ENCODE results near the gene A1BG.
"Not testable (repeated sequence)": the region's sequence is repeated elsewhere in the genome, so short reads cannot be mapped to it uniquely, and the experiment has no call there.

The A1BG gene

DNA sequence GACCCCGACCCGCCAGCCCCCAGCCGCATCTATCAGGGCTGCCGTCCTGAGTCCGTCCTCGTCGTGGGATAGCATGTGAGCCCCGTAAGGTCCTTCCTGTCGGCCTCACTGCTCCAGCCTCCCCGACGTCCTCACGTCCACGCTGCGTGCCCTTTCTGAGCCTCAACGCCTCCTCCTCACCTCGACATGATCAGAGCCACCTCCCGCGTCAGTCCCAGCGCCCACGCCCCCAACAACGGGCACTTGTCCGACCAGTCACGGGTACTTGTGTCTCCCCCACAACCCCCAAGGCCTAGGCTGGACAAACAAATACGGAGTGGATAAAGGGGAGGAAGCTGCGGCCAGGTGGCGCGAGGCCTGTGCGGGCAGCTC, 8.6 kb upstream of the A1BG start:
- peak; percentile 55 for DNase-seq (ENCODE audit: low read depth)

DNA sequence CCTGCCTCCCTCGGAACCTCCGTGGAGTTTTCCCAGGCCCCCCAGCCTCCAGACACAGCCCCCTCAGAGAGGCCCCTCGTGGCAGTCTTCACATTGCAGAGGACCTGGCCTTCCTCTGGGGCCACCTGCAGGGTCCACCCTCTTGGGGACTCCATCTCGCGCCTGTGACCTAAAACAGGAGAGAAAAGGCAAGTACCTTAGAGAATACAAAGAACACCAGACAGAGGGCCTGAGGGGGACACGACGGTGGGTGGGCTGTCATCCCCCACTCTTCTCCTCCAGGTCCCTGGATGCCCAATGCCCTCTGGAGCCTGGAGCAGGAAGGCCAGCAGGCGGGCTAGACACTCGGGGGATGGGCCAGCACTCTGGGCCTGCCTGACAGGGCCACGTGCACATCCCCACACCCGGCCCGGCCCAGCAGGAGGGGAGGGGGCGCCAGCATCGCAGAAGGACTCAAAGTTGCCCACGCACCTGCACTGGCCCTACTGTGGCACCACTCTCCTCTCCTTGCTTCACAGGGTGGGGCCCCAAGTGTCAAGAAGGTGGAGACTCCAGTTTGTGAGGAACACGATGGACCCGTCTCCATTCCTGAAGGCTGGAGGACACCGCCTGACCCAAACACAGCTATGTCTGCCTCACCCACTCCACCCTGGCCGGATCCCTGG, 4.3 kb upstream of the A1BG start:
- no peak for DNase-seq (ENCODE audit: low read depth)

DNA sequence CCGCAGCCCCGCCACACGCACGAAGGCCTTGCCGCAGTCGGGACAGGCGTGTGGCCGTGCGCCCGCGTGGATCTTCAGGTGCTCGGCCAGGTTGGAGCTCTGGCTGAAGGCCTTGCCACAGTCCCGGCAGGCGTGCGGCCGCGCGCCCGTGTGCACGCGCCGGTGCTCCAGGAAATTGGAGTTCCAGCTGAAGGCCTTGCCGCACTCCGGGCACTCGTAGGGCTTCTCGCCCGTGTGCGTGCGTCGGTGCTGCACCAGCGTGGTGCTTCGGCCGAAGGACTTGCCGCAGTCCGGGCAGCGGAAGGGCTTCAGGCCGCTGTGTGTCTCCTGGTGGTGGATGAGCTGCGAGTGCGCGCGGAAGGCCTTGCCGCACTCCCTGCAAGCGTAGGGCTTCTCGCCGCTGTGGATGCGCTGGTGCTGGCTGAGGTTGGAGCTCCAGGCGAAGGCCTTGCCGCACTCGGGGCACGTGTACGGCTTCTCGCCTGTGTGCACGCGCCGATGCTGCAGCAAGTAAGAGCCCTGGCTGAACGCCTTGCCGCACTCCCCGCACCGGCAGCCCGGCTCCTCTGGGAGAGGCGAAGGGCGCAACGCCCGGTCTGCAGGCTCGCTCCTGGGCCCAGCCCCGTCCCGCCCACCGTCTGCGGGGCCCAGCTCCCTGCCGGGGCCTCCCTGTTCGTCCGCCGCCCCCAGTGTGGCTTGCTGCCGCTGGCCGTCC, 3.6 kb upstream of the A1BG start:
- no peak for DNase-seq (ENCODE audit: low read depth)

- peak; percentile 37 for DNase-seq (ENCODE audit: low read depth)
Measured at GRCh38 chr19:58355908-58356765, 2.8 kb upstream of the A1BG start.

- no peak for DNase-seq (ENCODE audit: low read depth)
Measured at GRCh38 chr19:58355215-58355796, 2.0 kb upstream of the A1BG start.

- no peak for DNase-seq (ENCODE audit: low read depth)
Measured at GRCh38 chr19:58354478-58355030, 1.3 kb upstream of the A1BG start.

DNA sequence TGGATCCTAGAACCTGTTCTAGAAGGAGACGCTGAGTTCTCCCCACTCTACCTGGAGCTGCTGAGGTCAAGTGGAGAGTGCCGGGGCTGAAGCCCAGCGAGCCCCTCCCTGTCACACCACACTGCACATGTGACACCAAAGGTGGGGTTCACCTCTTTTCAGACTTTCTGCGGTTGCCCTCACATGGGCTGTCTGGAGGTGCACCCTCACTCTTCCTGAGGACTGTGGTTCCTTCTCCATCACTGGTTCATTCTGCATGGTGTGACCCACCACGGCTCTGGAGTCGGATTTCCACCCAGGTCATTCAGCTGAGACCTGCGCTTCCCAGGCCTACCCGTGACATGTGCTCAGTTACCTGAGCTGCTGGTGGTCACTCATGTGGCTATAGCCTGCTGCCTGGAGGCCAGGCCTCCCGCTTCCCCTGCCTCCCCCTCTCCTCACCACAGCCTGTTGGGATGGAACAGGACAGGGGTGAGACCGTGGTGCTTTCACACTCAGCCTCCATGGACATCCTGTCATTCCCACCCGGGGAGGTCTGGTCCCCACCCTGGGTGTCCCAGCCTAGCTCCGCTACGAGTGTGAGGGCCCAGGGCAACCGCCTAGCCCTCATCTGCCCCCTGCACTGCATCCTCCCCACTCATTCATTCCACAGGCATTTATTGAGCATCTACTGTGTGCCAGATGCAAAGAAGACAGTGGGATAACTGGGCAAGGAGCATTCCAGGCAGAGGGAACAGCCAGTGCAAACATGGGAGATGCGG, 605 bp upstream of the A1BG start:
- no peak for DNase-seq (ENCODE audit: low read depth)

DNA sequence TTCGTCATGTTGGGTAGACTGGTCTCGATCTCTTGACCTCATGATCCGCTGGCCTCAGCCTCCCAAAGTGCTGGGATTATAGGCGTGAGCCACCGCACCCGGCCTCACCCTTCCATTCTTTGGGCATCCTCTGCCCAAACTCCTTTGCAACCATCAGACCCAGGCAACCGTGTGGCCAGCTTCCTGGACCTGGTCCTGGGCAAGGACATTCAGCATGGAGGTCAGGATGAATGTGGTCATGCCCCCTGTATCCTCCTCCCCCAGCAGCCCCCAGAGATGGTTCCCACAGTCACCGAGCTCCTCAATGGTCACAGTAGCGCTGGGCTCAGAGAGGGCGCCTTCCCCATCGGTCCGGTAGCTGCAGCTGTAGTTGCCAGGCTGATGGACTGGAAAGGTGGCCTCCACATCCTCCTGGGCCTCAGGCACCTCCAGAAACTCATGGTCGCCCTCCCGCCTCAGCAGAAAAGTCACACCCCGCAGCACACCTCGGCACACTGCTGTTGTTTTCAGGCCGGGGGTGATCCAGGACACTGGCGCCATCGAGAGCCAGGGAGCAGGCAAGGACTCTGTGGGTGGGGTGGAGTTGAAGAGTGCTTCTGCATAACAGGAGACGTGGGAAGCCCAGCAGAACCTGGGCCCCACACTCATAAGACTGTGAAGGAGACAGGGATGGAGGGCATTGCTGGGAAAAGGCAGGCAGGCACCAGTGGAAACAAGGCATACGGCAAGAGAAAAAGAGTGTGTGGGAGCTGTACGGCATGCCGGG, 1.1 kb downstream of the A1BG start:
- no peak for DNase-seq (ENCODE audit: low read depth)

- no peak for DNase-seq (ENCODE audit: low read depth)
Measured at GRCh38 chr19:58351558-58351878, 1.8 kb downstream of the A1BG start.

DNA sequence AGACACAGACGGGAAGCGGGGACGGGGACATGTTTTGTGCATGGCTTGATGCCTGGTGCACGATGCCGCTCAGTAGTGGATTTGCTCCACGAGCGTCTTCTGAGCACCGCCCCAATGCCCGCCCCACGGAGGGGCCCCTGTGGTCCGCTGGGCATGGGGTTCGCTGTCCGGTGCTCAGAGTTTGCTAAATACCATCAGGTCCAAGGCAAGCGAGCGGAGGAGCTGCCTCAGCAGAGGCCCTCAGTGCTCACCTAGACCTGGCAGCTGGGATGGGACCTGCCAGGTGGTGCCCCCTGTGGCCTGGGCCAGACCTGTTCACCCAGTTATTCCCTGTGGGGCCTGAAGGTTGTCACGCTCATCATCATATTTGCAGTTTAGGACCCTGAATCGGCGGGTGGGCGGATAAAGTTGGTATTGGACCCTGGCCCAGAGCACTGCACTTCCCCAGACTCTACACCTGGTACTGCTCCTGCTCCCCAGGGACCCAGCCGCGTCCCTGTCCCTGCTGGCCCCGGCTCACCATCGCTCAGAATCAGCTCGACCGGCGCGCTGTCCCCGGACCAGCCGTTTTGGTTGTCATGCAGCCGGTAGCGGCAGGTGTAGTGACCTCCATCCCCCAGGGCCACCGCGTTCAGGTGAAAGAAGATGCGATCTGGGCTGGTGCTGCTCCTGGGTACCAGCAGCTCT, 2.3 kb downstream of the A1BG start:
- DNase-seq (ENCODE audit: low read depth): no peak

GRCh38 chr19:58350001-58350861, 3.1 kb downstream of the A1BG start:
- no peak for DNase-seq (ENCODE audit: low read depth)

DNA sequence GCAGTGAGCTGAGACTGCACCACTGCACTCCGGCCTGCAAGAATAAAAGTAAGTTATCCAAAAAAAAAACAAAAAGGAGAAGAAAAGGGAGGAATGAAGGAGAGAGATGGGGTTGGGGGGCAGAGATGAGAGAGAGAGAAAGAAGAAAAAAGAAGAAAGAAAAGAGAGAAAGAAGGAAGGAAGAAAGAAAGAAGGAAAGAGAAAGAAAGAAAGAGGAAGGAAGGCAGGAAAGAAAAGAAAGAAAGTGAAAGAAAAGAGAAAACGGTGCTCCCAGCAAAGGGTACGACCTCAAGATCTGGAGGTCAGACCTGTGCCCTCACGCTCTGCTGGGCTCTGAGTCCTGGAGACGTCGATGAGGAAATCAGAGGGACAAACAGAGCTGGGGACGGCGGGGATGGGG, 3.7 kb downstream of the A1BG start:
- DNase-seq (ENCODE audit: low read depth): no peak

GRCh38 chr19:58348080-58348479, 5.2 kb downstream of the A1BG start:
- DNase-seq (ENCODE audit: low read depth): not testable (repeated sequence)

- DNase-seq (ENCODE audit: low read depth): peak; percentile 64
Measured at GRCh38 chr19:58346961-58347929, 6.0 kb downstream of the A1BG start.

DNA sequence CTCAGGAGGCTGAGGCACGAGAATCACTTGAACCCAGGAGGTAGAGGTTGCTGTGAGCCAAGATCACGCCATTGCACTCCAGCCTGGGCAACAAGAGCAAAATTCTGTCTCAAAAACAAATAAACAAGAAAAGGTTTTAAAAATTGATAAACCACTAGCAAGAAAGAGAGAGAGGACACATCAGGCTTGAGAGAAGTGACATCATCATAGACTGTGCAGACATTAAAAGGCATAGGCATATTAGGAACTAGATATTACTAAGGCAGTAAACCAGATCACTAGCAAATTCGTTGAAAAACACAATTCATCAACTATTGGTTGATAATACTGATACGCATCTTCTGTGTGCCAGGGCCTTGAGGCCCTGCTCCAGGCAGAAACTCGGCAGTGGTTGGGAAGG, 7.7 kb downstream of the A1BG start:
- no peak for DNase-seq (ENCODE audit: low read depth)

GRCh38 chr19:58338825-58339558, 14.3 kb downstream of the A1BG start:
- no peak for DNase-seq (ENCODE audit: low read depth)

GRCh38 chr19:58338336-58338735, 15.0 kb downstream of the A1BG start:
- DNase-seq (ENCODE audit: low read depth): no peak

Measured in activated T-cell treated with anti-CD3 and anti-CD28 coated beads for 48 hours (primary cell).